ENCODE measurements around the gene VAC14. TPM values are rescaled to one million over a fixed set of nuclear protein-coding genes. Genes with fewer than 3 reads are reported as not detected.

VAC14 gene
- total and polyA plus RNA-seq, 2 of the 8 experiments (the other 6 are each of a cell fraction or from before 2014, with no cell fraction given), result 56.0 to 108 TPM

DNA sequence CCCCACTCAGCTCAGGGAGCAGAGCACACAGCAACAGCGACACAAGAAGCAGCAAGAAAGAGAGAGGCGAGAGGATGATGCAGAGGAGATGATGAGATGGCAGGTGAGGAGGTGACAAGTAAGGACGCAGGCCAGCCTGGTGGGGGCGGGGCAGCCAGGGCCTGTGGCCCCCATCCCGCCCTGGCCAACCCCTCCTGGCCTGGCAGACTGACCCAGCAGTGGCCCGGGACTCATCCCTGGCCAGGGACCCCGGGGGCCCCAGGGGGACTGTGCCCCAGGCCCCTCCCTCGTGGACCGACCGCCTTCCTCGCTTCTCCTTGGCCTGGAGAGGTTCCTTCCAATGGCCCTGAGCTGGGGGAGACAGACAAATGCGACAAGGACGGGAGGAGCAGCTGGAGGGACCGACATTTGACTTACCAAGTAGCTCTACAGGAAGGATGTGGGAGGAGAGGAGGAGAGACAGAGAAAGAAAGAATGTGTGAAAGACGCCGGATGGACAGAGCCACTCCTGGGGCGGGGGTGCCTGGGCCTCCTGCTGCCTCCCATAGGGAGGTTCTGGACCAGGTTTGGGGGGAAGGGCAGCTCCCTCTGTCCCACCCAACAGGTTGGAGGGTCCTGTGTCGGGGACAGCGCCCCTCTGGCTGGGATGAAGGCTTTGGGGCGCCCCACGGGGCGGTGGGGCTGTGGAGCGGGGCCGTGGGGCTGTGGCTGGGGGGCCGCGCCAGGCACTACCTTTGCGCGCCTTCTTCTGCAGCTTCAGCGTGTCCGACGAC is 121.9 kb downstream of the VAC14 start:
- Histone ChIP-seq H2BK5ac (ENCODE audit: low read depth, low read length) (no peak overlapping the region), H3K14ac (ENCODE audit: insufficient read length) (no peak overlapping the region), H3K4ac (replicated peaks; ENCODE audit: insufficient read length, low read depth, low read length) (no peak overlapping the region), H3K9me3 (ENCODE audit: insufficient read depth in 2 of 2, low read depth in 1 of 2, low read length in 1 of 2) (no peaks in the 10 kb centered on the region), H4K20me1 (replicated peaks in 1 of 2; ENCODE audit: control insufficient read depth in 1 of 2, insufficient read depth in 2 of 2, low read length in 2 of 2) (peaks cover 0 to 8% of the 10 kb centered on the region in 2 experiments), H3K9ac (replicated peaks in 1 of 4; ENCODE audit: extremely low read depth in 1 of 4, low read depth in 3 of 4, low read length in 3 of 4) (no peak overlapping the region), H3K79me1 (ENCODE audit: low read depth, low read length) (peaks cover 3% of the 10 kb centered on the region; the same call in 1 of the 2 replicates), H3K36me3 (ENCODE audit: control insufficient read depth in 2 of 4, insufficient read depth in 4 of 4, low read length in 3 of 4) (peaks cover 0 to 3% (median 1%) of the 10 kb centered on the region in 4 experiments; a peak in 2 of 8 replicates), H3K18ac (ENCODE audit: extremely low read depth, low read length) (peak overlapping the region; percentile 32; the same call in 1 of the 2 replicates), H3K27ac (ENCODE audit: low read depth, low read length) (no peak overlapping the region), H2BK20ac (ENCODE audit: low read length) (no peak overlapping the region), H3K4me3 (ENCODE audit: extremely low read depth in 1 of 4, insufficient read depth in 2 of 4, low read depth in 3 of 4, low read length in 4 of 4) (no peak overlapping the region), H3K23ac (ENCODE audit: insufficient read length) (no peak overlapping the region), H2AFZ (ENCODE audit: low read length) (no peak overlapping the region), H4K5ac (ENCODE audit: insufficient read length, low read depth, low read length) (no peak overlapping the region), H3K4me1 (replicated peaks in 1 of 4; ENCODE audit: control insufficient read depth in 3 of 4, insufficient read depth in 4 of 4, low read length in 3 of 4) (peaks cover 0 to 11% (median 3%) of the 10 kb centered on the region in 4 experiments; a peak in 3 of 7 replicates), H3K4me2 (ENCODE audit: insufficient read depth in 1 of 2, low read depth in 2 of 2, low read length in 2 of 2) (no peak overlapping the region), H3K27me3 (replicated peaks in 1 of 4; ENCODE audit: control insufficient read depth in 3 of 4, extremely low read depth in 1 of 4, insufficient read depth in 3 of 4, low read length in 3 of 4) (no peaks in the 10 kb centered on the region), H3K79me2 (ENCODE audit: control insufficient read depth in 1 of 2, insufficient read depth in 2 of 2, low read length in 2 of 2) (no peaks in the 10 kb centered on the region; a peak in 1 of 4 replicates), H4K8ac (ENCODE audit: extremely low read depth, insufficient read depth, low read length) (no peak overlapping the region; the same call in 1 of the 2 replicates), H2BK15ac (ENCODE audit: low read length) (no peak overlapping the region), H4K91ac (replicated peaks; ENCODE audit: insufficient read length, low read length) (no peak overlapping the region), H3K23me2 (ENCODE audit: low read depth, low read length) (no peaks in the 10 kb centered on the region), H2AK5ac (ENCODE audit: low read depth, low read length) (no peak overlapping the region), H3K56ac (replicated peaks; ENCODE audit: insufficient read length, low read depth, low read length) (no peak overlapping the region), H2BK120ac (replicated peaks; ENCODE audit: low read depth, low read length) (no peak overlapping the region), H2BK12ac (ENCODE audit: low read depth, low read length) (no peak overlapping the region)
- CTCF ChIA-PET (ENCODE audit: partially characterized antibody), result interaction anchor here (0.6 to 8.0 kb wide), 34 partner anchors 9 to 194 kb away, joined by 3 to 148 read pairs (median 6); no protein-coding TSS in a partner anchor
- no peak for FAIRE-seq
- DNase-seq (ENCODE audit: low read depth in 1 of 2, low spot score in 2 of 2), result no peak
- POLR2A ChIA-PET (ENCODE audit: partially characterized antibody), result interaction anchor here (0.9 to 2.0 kb wide), 10 partner anchors 16 to 93 kb away, joined by 3 to 7 read pairs (median 4); no protein-coding TSS in a partner anchor
- TF ChIP-seq CTBP2 (IDR thresholded peaks at IDR 0.05; ENCODE audit: borderline replicate concordance, insufficient read depth, insufficient read length, low read length) (no peak), SUZ12 (IDR thresholded peaks at IDR 0.05; ENCODE audit: low read length) (no peak), POLR2AphosphoS5 (IDR thresholded peaks at IDR 0.05; ENCODE audit: low read depth, low read length) (no peak)
- TF ChIP-seq, protein P1, sequence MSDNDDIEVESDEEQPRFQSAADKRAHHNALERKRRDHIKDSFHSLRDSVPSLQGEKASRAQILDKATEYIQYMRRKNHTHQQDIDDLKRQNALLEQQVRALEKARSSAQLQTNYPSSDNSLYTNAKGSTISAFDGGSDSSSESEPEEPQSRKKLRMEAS (IDR thresholded peaks at IDR 0.05), result no peak
- 84% methylated on average over 19 of the region's 31 CpGs; no CpG with 5 or more reads in 1 of the 2 experiments for WGBS, 2 experiments (ENCODE audit: extremely low coverage in 1 of 2, insufficient coverage in 1 of 2, insufficient read length in 1 of 2, insufficient replicate concordance in 2 of 2, low coverage in 1 of 2, low lambda C conversion rate in 2 of 2, missing lambda C conversion rate in 1 of 2)
